K562 (cell line): ENCODE results near the gene WDFY2. TPM values are rescaled to one million over a fixed set of nuclear protein-coding genes. Genes with fewer than 3 reads are reported as not detected.

Source experiments
- AFF4 ChIP-seq: sonication (generic); formaldehyde crosslinking; IDR thresholded peaks from 2 replicates; pipeline ENCODE4 v1.8.0; 2023; ENCODE audit warnings: mild to moderate bottlenecking, missing genetic modification reagents
- CBX5 ChIP-seq: IDR thresholded peaks from 2 replicates; pipeline ENCODE4 v1.6.1; 2014; ENCODE audit warnings: low read depth, borderline replicate concordance
- CHD2 ChIP-seq: IDR thresholded peaks from 2 replicates; pipeline ENCODE4 v1.6.1; 2011; ENCODE audit warnings: low read depth, low read length
- FIP1L1 ChIP-seq: fragments of 200-400 bp; formaldehyde crosslinking; IDR thresholded peaks from 2 replicates; pipeline ENCODE4 v1.6.1; 2018; ENCODE audit warnings: mild to moderate bottlenecking, low read depth, low read length; ENCODE audit not compliant: poor library complexity, severe bottlenecking
- FOXA3 ChIP-seq, 2 experiments: fragments of 450-650 bp in 1 of 2; sonication (generic) in 1 of 2; formaldehyde crosslinking; IDR thresholded peaks in 1 of 2; conservative IDR thresholded peaks in 1 of 2; 2 replicates each; pipeline versions ENCODE4 v1.4.0 to v1.8.0; 2020 to 2022; ENCODE audit warnings: mild to moderate bottlenecking in 2 of 2, missing genetic modification reagents in 1 of 2
- JUNB ChIP-seq: fragments of 450-650 bp; formaldehyde crosslinking; conservative IDR thresholded peaks from 2 replicates; pipeline ENCODE4 v1.4.0; 2020; ENCODE audit warnings: mild to moderate bottlenecking
- KDM5B ChIP-seq: fragments of 200-600 bp; sonication (generic); IDR thresholded peaks from 2 replicates; pipeline ENCODE4 v1.6.1; 2012; ENCODE audit warnings: low read depth, mild to moderate bottlenecking, moderate library complexity, low read length, control low read depth, inconsistent platforms; ENCODE audit not compliant: insufficient replicate concordance
- LCOR ChIP-seq: sonication (generic); formaldehyde crosslinking; IDR thresholded peaks from 2 replicates; pipeline ENCODE4 v1.8.0; 2022; ENCODE audit warnings: mild to moderate bottlenecking, missing genetic modification reagents
- MAFG ChIP-seq: fragments of 450-650 bp; conservative IDR thresholded peaks from 2 replicates; pipeline ENCODE4 v1.6.1; 2016; ENCODE audit warnings: missing genetic modification characterization, missing compliant biosample characterization
- RERE ChIP-seq: sonication (generic); formaldehyde crosslinking; IDR thresholded peaks from 2 replicates; pipeline ENCODE4 v1.8.0; 2023; ENCODE audit warnings: missing genetic modification reagents, mild to moderate bottlenecking, borderline replicate concordance
- SAFB2 ChIP-seq: fragments of 200-400 bp; formaldehyde crosslinking; IDR thresholded peaks from 2 replicates; pipeline ENCODE4 v1.6.1; 2018; ENCODE audit warnings: borderline replicate concordance, low read length, low read depth, moderate library complexity; ENCODE audit not compliant: severe bottlenecking
- VEZF1 ChIP-seq: fragments of 200-800 bp; sonication (Bioruptor generic); IDR thresholded peaks from 2 replicates; pipeline ENCODE4 v1.6.1; 2017; ENCODE audit warnings: missing genetic modification characterization, missing compliant biosample characterization
- ZNF764 ChIP-seq: fragments of 250-450 bp; sonication (Bioruptor Pico); IDR thresholded peaks from 2 replicates; pipeline ENCODE4 v1.4.0; 2020; ENCODE audit warnings: low read depth, mild to moderate bottlenecking, moderate library complexity
- ZNF766 ChIP-seq: fragments of 200-800 bp; sonication (Bioruptor generic); conservative IDR thresholded peaks from 2 replicates; pipeline ENCODE4 v1.6.1; 2016; ENCODE audit warnings: missing genetic modification characterization, missing compliant biosample characterization
- ZNF785 ChIP-seq: fragments of 250-450 bp; sonication (Bioruptor Pico); IDR thresholded peaks from 2 replicates; pipeline ENCODE4 v1.4.0; 2020; ENCODE audit warnings: mild to moderate bottlenecking
- ZNF79 ChIP-seq: fragments of 250-450 bp; sonication (Bioruptor Pico); IDR thresholded peaks from 2 replicates; pipeline ENCODE4 v1.4.0; 2020; ENCODE audit warnings: low read depth, mild to moderate bottlenecking, moderate library complexity
- polyA plus RNA-seq, 8 experiments: library from polyadenylated mRNA; depleted of rRNA in 4 of 8; stranded (reverse) in 5 of 8; unstranded in 3 of 8; fragments of >200 nt; fragmentation: Nextera tagmentation in 2 of 8; fragmentation: Illumina TruSeq in 1 of 8; extraction: Ambion mirVana in 2 of 8; extraction: Trizol in 1 of 8; gene quantifications; 2 replicates each; pipeline versions ENCODE4 v1.2.1 to v1.2.3, GENCODE V29; 2011 to 2014; ENCODE audit warnings: inconsistent platforms in 1 of 8, missing spikeins in 1 of 8
- total RNA-seq, 7 experiments: library from RNA; depleted of rRNA in 6 of 7; stranded (reverse); fragments of >200 nt in 6 of 7; fragmentation: Illumina TruSeq in 2 of 7; extraction: Trizol in 2 of 7; gene quantifications; 2 replicates each; pipeline versions ENCODE4 v1.2.1 to v1.2.3, GENCODE V29; 2011 to 2021; ENCODE audit warnings: low replicate concordance in 1 of 7

Gene WDFY2
- total and polyA plus RNA-seq, 9 of the 15 experiments (the other 6 are each of a cell fraction or from before 2014, with no cell fraction given), result 0.66 to 6.4 (median 4.4) TPM

GRCh38 chr13:51803422-51804294, 219.4 kb downstream of the WDFY2 start, which contains the start of gene DHRS12 (continued):
- TF ChIP-seq AFF4 (CRISPR knock-in tag), result peak; percentile 47; the same call in 1 of the 2 replicates
- TF ChIP-seq LCOR (CRISPR knock-in tag), result no peak
- TF ChIP-seq ZNF79, result no peak
- no peak for TF ChIP-seq JUNB (CRISPR knock-in tag)
- peak; percentile 62 for TF ChIP-seq KDM5B
- TF ChIP-seq FIP1L1, result peak; percentile 70
- peak; percentile 81 for TF ChIP-seq VEZF1 (CRISPR knock-in tag)
- no peak for TF ChIP-seq SAFB2
- no peak for TF ChIP-seq CHD2
- TF ChIP-seq ZNF785 (CRISPR knock-in tag), result no peak
- no peak for TF ChIP-seq FOXA3 (CRISPR knock-in tag; conservative IDR thresholded peaks at IDR 0.05 in 1 of 2, IDR thresholded peaks at IDR 0.05 in 1 of 2)
- no peak for TF ChIP-seq ZNF766
- no peak for TF ChIP-seq RERE (CRISPR knock-in tag)
- TF ChIP-seq MAFG (tag), result no peak
- TF ChIP-seq CBX5, result no peak
- no peak for TF ChIP-seq ZNF764 (CRISPR knock-in tag)
